Left lung (tissue), 10 donors: ENCODE results near the gene GPBP1L1. TPM values are rescaled to one million over a fixed set of nuclear protein-coding genes. Genes with fewer than 3 reads are reported as not detected.
"Not testable (repeated sequence)": the region's sequence is repeated elsewhere in the genome, so short reads cannot be mapped to it uniquely, and the experiment has no call there.

Source experiments
- ATAC-seq: fragments of 200-7000 bp; cut with Tn5 transposase; one replicate; pipeline ENCODE4 v1.9.1; 2020; ENCODE audit warnings: moderate library complexity
- DNase-seq, 4 donors: peaks; one replicate each; pipeline ENCODE4 v3.0.0-alpha.2; 2013 to 2020
- H3K27ac ChIP-seq, 2 donors: fragments of 200-600 bp; sonication (generic) in 1 of 2; one replicate each; pipeline versions ENCODE4 v1.5.0 to v1.8.0; 2020 to 2021
- H3K27me3 ChIP-seq, 2 donors: fragments of 200-600 bp; sonication (generic) in 1 of 2; one replicate each; pipeline versions ENCODE4 v1.5.0 to v1.8.0; 2020 to 2021
- H3K36me3 ChIP-seq, 2 donors: fragments of 200-600 bp; sonication (generic) in 1 of 2; one replicate each; pipeline versions ENCODE4 v1.5.0 to v1.8.0; 2020 to 2021
- H3K4me1 ChIP-seq, 2 donors: fragments of 200-600 bp; one replicate each; pipeline ENCODE4 v1.8.0; 2021
- H3K4me3 ChIP-seq, 2 donors: fragments of 200-600 bp; sonication (generic) in 1 of 2; one replicate each; pipeline versions ENCODE4 v1.5.0 to v1.8.0; 2020 to 2021; ENCODE audit warnings: mild to moderate bottlenecking in 1 of 2
- H3K9me3 ChIP-seq, 2 donors: fragments of 200-600 bp; sonication (generic) in 1 of 2; one replicate each; pipeline versions ENCODE4 v1.5.0 to v1.8.0; 2020 to 2021
- intact Hi-C, 2 donors: fragments of 100-400 bp; cut with DNase I; formaldehyde crosslinking; loops; one replicate each; pipeline versions ENCODE4 v1.11.2 to v1.14.2; 2022
- polyA plus RNA-seq, 6 donors: library from polyadenylated mRNA; unstranded; fragments of 120-200 nt; gene quantifications; one replicate each; pipeline ENCODE4 v1.2.1, GENCODE V29; 2013; ENCODE audit not compliant: insufficient read length in 6 of 6
- total RNA-seq, 2 donors: library from RNA; stranded (reverse); fragmentation: NEBNext Ultra II Directional; extraction: Animal tissue kit (Norgen Biotek cat#: 25700); gene quantifications; one replicate each; pipeline ENCODE4 v1.2.1, GENCODE V29; 2021
- TF ChIP-seq, protein P1 (sequence below), 2 donors: fragments of 200-600 bp; sonication (generic) in 1 of 2; IDR thresholded peaks; one replicate each; pipeline versions ENCODE4 v1.5.0 to v1.8.0; 2021; ENCODE audit warnings: antibody characterized with exemption in 2 of 2
- donor health status: DM: no; HTN: yes; CAD: no.
- donor health status: DM: no; HTN: no; CAD: no.

Gene GPBP1L1
- total and polyA plus RNA-seq, 8 donors, result 94.9 to 132 (median 111) TPM

DNA sequence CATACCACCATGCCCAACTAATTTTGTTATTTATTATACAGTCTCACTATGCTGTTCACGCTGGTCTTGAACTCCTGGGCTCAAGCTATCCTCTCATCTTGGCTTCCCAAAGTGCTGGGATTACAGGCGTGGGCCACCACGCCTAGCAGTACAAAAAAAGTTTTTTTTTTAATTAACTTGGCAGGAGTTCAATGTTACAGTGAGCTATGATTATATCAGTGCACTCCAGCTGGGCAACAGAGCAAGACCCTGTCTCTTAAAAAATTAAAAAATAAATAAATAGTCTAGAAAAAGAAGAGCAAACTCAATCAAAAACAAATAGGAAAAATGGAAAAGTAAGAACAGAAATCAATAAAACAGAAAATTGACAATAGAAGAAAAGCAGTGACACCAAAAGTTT is 27.4 kb upstream of the GPBP1L1 start:
- Histone ChIP-seq H3K36me3 (peaks cover 0 to 7% of the 10 kb centered on the region in 2 donors), H3K9me3 (no peaks in the 10 kb centered on the region), H3K27ac (no peak overlapping the region), H3K4me3 (no peak overlapping the region), H3K27me3 (no peaks in the 10 kb centered on the region), H3K4me1 (no peaks in the 10 kb centered on the region)
- TF ChIP-seq, protein P1, sequence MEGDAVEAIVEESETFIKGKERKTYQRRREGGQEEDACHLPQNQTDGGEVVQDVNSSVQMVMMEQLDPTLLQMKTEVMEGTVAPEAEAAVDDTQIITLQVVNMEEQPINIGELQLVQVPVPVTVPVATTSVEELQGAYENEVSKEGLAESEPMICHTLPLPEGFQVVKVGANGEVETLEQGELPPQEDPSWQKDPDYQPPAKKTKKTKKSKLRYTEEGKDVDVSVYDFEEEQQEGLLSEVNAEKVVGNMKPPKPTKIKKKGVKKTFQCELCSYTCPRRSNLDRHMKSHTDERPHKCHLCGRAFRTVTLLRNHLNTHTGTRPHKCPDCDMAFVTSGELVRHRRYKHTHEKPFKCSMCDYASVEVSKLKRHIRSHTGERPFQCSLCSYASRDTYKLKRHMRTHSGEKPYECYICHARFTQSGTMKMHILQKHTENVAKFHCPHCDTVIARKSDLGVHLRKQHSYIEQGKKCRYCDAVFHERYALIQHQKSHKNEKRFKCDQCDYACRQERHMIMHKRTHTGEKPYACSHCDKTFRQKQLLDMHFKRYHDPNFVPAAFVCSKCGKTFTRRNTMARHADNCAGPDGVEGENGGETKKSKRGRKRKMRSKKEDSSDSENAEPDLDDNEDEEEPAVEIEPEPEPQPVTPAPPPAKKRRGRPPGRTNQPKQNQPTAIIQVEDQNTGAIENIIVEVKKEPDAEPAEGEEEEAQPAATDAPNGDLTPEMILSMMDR (IDR thresholded peaks at IDR 0.05), result no peak
- intact Hi-C loops, result no loop called here
- no peak for DNase-seq
- ATAC-seq, result no peak

DNA sequence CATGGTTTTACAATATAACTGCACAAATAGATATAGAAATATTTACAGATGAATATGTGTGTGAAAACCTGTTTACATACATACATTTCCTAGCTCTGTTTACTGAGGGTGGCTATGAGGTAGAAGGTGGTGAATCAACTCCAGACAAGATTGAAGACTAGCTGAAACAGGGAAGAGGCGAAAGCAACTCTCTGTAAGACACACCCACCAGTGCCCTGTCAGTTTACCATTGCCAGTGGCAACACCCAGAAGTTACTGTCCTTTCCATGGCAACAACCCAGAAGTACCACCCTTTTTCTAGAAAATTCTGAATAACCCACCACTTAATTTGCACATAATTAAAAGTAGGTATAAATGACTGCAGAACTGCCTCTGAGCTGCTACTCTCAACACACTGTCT is 18.3 kb upstream of the GPBP1L1 start:
- peaks cover 0 to 10% of the 10 kb centered on the region in 2 donors for H3K9me3 ChIP-seq
- H3K4me3 ChIP-seq, result no peak overlapping the region
- TF ChIP-seq, protein P1 (IDR thresholded peaks at IDR 0.05), result no peak
- H3K27me3 ChIP-seq, result no peaks in the 10 kb centered on the region
- DNase-seq, result no peak
- ATAC-seq, result no peak
- H3K4me1 ChIP-seq, result no peaks in the 10 kb centered on the region
- intact Hi-C loops, result no loop called here
- H3K27ac ChIP-seq, result no peak overlapping the region
- peaks cover 0 to 4% of the 10 kb centered on the region in 2 donors for H3K36me3 ChIP-seq

DNA sequence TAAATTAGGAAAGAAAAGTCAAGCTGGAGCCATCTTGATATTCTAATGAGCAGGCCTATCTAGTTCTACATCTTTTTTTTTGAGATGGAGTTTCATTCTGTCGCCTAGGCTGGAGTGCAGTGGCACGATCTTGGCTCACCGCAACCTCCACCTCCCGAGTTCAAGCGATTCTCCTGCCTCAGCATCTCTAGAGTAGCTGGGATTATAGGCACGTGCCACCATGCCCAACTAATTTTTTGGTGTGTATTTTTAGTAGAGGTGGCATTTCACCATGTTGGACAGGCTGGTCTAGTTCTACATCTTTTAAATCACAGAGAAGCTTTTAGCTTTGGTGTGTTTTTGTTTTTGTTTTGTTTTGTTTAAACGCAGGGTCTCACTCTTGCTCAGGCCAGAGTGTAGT is 8.5 kb upstream of the GPBP1L1 start:
- TF ChIP-seq, protein P1 (IDR thresholded peaks at IDR 0.05), result no peak
- ATAC-seq, result no peak
- Histone ChIP-seq H3K9me3 (no peaks in the 10 kb centered on the region), H3K27me3 (no peaks in the 10 kb centered on the region), H3K4me1 (peaks cover 0 to 7% of the 10 kb centered on the region in 2 donors), H3K27ac (no peak overlapping the region), H3K4me3 (no peak overlapping the region), H3K36me3 (peaks cover 3 to 72% of the 10 kb centered on the region in 2 donors)
- intact Hi-C loops, result no loop called here
- no peak for DNase-seq

DNA sequence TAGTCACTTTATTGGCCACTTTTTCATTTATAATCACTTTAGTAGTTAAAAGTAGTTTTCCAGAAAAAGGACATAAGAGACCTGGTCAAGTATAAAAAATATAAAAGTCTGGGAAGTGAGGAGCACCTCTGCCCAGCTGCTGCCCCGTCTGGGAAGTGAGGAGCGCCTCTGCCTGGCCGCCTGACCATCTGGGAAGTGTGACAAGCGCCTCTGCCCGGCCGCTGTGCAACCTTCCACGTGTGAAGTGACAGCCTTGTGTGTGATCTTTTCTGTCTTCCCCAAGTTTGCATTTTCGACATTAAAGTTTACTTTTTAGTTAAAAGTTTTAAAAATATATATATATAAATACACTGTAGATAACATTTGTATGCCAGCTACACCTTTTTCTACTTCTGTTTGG is 7.5 kb upstream of the GPBP1L1 start:
- peaks cover 7 to 17% of the 10 kb centered on the region in 2 donors for H3K4me1 ChIP-seq
- ATAC-seq, H3K4me3 ChIP-seq, H3K27ac ChIP-seq, DNase-seq, H3K27me3 ChIP-seq, H3K9me3 ChIP-seq, intact Hi-C loops: not testable (repeated sequence)
- H3K36me3 ChIP-seq, result peaks cover 3 to 72% of the 10 kb centered on the region in 2 donors

DNA sequence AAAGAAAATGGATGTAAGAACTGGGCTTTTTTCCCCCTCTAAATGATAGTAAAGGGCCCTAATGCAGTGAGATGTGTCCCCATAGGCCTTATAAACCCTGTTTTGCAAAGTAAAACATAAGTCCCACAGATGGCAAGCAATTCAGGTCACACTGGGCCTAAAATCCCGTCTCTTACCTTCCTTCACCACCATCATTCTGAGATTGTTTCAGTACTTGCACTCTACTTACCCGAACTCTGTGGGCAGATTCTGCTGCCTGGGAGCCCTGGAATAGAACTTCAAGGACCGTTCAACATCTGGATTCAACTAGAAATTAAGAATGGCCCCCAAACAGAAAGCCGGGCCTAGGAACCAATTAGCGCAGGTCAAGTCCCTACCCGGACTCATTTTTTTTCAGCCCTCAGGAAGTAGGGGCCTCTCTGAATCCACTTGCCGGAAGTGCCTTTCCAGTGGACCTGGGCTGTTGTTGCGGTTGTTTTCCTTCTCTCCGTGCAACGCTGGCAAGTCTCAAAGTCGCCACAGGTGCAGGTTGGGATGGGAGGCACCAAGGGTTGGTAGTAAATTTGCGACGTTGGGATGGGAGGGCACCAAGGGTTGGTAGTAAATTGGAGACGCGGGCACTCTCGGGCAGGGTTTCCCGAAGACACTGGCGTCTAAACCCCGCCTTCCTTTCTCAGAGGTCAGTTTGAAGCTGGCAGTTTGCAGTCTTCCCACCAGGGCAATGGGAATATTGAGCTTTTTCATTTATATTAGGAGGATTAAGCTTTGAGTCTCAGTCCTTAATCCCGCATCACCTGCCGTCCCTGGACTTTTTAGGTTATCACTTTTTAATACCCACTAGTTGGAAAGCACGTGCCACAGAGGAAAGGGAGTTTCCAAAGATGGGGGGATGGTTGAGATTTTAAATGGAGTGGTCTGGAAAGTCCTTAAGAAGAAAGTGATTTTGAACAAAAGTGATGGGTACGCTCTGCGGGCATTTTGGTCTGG is 1.7 kb upstream of the GPBP1L1 start, which contains the start of gene TMEM69:
TMEM69 (plus strand) TSS at position 428 of the 987 bp plus-strand sequence. CDS start 2,888 bp downstream, outside the sequence.
- Histone ChIP-seq H3K4me1 (peaks cover 26 to 40% of the 10 kb centered on the region in 2 donors), H3K9me3 (no peaks in the 10 kb centered on the region), H3K27ac (peak within 1 kb of the TSS; percentile 99), H3K4me3 (peak within 1 kb of the TSS; percentile 91 to 100), H3K27me3 (no peaks in the 10 kb centered on the region), H3K36me3 (peaks cover 2 to 23% of the 10 kb centered on the region in 2 donors)
- TF ChIP-seq, protein P1 (IDR thresholded peaks at IDR 0.05), result peak in 1 of 2 donors; percentile 44
- intact Hi-C loops, result no loop called here
- DNase-seq, result peak in 3 of 4 donors; percentile 70 to 89 (median 87)
- peak; percentile 60 for ATAC-seq
